ENCODE results near the gene DTNBP1. TPM values are rescaled to one million over a fixed set of nuclear protein-coding genes. Genes with fewer than 3 reads are reported as not detected.

The DTNBP1 gene
- total and polyA plus RNA-seq, 2 of the 13 experiments (the other 11 are each of a cell fraction or from before 2014, with no cell fraction given), result 6.6 to 19.1 TPM

GRCh38 chr6:15504581-15505350, 158.1 kb downstream of the DTNBP1 start (continued):
- peak; percentile 65; the same call in 1 of the 2 replicates for TF ChIP-seq HIC2 (CRISPR knock-in tag; IDR thresholded peaks at IDR 0.05; ENCODE audit: low read depth)
- no peak for TF ChIP-seq HNF4G (IDR thresholded peaks at IDR 0.05; ENCODE audit: borderline replicate concordance, low read depth, low read length)
- no peak; the same call in 1 of the 2 replicates for TF ChIP-seq HNF4G (CRISPR knock-in tag; IDR thresholded peaks at IDR 0.05; ENCODE audit: borderline replicate concordance, low read depth)
- no peak for TF ChIP-seq CEBPZ (IDR thresholded peaks at IDR 0.05; ENCODE audit: low read length)
- TF ChIP-seq PAXIP1 (CRISPR knock-in tag; conservative IDR thresholded peaks at IDR 0.05), result peak; percentile 71
- 0 out of 2 replicates have a peak, but pooled peaks have one; percentile 21 for TF ChIP-seq MXD3 (CRISPR knock-in tag; IDR thresholded peaks at IDR 0.05)
- no peak for TF ChIP-seq TRIM22 (IDR thresholded peaks at IDR 0.05)
- TF ChIP-seq DNMT3B (CRISPR knock-in tag; conservative IDR thresholded peaks at IDR 0.05), result no peak
- TF ChIP-seq ARHGAP35 (CRISPR knock-in tag; IDR thresholded peaks at IDR 0.05; ENCODE audit: borderline replicate concordance), result no peak
- no peak for TF ChIP-seq SKI (IDR thresholded peaks at IDR 0.05; ENCODE audit: partially characterized antibody)
- no peak for TF ChIP-seq ELF3 (CRISPR knock-in tag; IDR thresholded peaks at IDR 0.05)
- TF ChIP-seq E2F2 (CRISPR knock-in tag; IDR thresholded peaks at IDR 0.05; ENCODE audit: borderline replicate concordance), result no peak
- no peak for TF ChIP-seq MBNL3 (CRISPR knock-in tag; conservative IDR thresholded peaks at IDR 0.05)
- peak; percentile 59 for TF ChIP-seq RCOR2 (CRISPR knock-in tag; IDR thresholded peaks at IDR 0.05)
- no peak for TF ChIP-seq GATA4 (IDR thresholded peaks at IDR 0.05; ENCODE audit: borderline replicate concordance, low read depth)

Measured in HepG2 (cell line).